GM18909 (cell line): ENCODE measurements around the gene KXD1.
"Not testable (repeated sequence)": the region's sequence is repeated elsewhere in the genome, so short reads cannot be mapped to it uniquely, and the experiment has no call there.

ENCODE experiments used
- ATAC-seq: cut with Tn5 transposase; IDR thresholded peaks from one replicate; pipeline ENCODE4 v1.9.1; 2021; ENCODE audit warnings: mild to moderate bottlenecking; ENCODE audit not compliant: unreplicated experiment, poor library complexity

KXD1 gene

GRCh38 chr19:18532168-18532890 is 25.3 kb upstream of the KXD1 start:
- ATAC-seq = no peak

GRCh38 chr19:18533058-18533457 is 24.6 kb upstream of the KXD1 start:
- no peak for ATAC-seq

DNA sequence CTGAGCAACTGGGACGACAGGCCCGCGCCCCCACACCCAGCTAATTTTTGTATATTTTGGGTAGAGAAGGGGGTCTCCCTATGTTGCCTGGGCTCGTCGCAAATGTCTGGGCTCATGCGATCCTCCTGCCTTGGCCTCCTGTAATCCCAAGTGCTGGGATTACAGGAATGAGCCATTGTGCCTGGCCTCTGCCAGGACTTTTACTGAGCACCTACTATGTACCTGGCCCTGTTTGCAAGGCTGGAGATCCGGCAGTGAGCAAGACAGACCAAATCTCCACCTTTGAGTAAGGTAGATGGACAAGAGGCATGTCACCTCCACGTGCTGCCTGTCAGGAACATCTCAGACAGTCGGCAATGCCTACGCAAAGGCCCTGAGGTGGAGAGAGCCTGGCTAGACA is 21.2 kb upstream of the KXD1 start:
- no peak for ATAC-seq

DNA sequence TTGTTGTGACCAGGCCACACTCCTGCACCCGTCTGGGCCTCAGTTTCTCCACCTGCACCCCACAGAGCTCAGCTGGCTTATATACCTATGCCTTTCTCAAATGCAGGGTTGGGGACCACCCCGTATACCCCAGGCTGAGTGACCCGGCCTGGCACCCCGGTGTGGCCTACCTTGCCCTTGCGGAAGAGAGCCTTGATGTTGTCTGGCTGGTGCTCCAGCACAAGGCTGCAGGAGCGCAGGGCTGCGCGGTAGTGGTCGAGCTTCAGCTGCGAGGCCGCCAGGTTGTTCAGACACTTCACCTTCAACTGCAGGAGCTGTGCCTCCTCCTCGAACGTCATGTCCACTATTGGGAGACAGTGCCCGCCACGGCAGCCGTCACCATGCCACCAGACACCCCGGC is 20.2 kb upstream of the KXD1 start:
- no peak for ATAC-seq

- ATAC-seq = no peak
These were observed 19.6 kb upstream of the KXD1 start for GRCh38 chr19:18538115-18538514.

DNA sequence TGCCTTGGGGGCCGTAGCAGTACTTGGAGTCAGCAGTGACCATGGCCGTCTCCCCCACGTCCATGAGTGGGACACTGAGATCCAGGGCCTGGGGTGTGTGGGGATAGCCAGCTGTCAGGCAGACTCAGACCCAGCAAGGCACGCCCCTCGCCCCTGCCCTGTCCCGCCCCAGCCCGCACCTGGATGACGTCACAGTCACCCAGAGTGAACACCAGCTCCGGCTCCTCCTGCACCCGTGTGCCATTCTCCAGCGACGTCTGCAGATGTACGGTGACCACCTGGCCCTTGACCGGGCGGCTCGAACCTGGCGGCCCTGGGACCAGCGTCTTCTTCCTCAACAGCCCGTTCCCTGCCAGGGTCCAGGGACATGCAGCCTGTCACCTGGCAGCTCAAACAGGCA is 18.3 kb upstream of the KXD1 start:
- no peak for ATAC-seq

DNA sequence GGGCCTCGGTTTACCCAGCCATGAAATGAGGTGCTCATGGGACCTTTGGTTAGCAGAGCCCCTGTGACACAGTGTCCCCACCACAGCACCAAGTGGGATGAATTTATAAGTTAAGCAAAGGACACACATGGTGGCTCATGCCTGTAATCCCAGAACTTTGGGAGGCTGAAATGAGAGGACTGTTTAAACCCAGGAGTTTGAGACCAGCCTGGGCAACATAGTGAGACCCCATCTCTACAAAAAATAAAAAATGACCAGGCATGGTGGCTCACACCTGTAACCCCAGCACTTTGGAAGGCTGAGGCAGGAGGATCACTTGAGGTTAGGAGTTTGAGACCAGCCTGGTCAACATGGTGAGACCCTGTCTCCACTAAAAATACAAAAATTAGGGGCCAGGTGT is 17.5 kb upstream of the KXD1 start:
- not testable (repeated sequence) for ATAC-seq

DNA sequence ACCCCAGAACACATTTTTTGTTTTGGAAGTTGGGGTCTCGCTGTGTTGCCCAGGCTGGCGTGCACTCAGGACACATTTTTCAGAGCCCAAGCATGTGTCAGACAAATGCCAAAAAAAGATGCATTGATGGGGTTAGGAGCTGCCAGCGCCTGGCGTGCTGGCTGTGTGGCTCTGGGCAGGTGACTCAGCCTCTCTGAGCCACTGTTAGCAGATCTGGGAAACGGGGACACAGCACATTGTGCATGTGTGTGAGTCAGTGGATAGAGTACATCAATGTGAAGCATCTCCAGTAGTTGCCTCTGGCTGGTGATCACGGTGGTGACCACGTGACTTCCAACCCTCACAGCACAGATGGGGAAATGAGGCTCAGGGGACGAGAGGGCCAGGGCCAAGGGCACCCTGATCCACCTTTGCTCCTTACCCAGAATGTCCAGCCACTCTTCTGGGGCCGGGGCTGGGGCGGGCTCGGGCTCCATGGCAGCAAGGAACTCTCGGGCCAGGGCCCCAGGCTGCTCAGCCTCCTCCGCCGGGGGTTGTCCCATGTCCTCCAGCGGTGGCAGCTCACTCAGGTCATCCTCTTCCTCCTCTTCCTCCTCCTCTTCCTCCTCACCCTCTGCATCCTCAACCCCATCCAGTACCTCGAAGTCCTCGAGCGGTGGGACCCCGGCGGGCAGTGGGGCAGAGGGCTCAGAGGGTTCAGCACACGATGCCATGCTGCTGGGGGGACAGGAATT is 16.2 kb upstream of the KXD1 start:
- ATAC-seq = no peak

DNA sequence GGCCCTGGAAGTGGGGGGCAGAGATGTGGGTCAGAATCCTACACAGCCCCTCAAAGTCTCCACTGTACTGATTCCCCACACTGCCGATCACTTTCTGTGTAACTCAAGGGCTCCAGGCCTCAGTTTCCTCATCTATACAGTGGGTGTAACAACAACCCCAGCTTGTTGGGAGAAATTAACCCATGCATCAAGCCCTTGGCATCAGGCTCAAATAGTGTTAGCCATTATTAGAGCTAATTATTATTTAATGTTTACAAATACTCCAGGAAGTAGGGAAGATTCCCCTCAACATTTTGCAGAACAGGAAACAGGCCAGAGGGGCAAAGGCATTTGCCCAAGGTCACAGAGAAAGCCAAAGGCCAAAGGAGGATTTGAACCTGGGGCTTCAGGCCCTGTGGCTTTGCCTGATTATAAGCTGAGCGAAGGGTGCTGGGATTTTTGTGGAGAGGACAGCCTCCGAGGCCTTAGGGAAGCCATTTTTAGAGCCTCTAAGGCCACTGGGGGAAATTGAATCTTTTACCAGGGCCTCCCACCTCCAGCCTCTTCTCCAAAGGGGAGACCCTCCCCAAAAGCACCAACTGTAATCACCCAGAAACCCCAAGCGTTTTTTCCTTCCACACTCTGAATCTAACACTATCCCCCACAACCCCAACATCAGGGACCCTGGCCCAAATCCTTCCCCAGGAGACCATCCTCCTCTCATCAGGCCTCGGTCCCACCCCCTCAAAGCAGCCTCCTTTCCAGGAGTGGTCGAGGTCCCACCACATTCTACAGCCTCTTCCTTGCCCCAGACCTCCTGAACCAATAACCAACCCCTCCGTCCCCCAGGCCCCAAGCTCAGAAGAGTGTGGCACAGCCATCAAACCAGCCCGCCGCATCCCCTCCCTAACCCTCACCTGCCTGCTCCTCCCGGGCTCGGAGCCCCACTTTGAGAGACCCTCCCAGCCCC is 15.4 kb upstream of the KXD1 start:
- ATAC-seq = no peak

- peak; percentile 89 for ATAC-seq
These were observed 14.5 kb upstream of the KXD1 start, which contains the start of gene FKBP8 for GRCh38 chr19:18542941-18543813. TSS of gene FKBP8 (minus strand) at chr19:18543573. CDS start at chr19:18541970, 1,603 bp downstream.

- ATAC-seq = peak; percentile 66
These were observed 13.7 kb upstream of the KXD1 start for GRCh38 chr19:18543814-18544475.

DNA sequence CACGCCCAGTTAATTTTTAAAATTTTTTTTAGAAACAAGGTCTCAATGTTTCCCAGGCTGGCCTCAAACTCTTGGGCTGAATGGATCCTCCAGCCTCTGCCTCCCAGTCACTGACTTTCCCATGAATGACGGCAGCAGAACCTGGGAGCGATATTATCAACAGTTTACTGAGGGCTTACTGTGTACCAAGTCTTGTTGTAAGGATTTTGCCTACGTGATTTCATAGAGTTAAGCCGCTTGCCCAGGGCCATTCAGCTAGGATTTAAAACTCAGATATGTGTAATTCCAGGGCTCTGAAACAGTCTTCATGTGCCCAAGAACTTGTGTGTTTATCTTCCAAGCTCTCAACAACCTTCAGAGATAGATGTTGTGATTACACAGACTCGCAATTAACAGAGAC is 6.0 kb upstream of the KXD1 start:
- ATAC-seq = no peak

GRCh38 chr19:18558202-18558555 is 509 bp downstream of the KXD1 start:
- ATAC-seq = no peak

DNA sequence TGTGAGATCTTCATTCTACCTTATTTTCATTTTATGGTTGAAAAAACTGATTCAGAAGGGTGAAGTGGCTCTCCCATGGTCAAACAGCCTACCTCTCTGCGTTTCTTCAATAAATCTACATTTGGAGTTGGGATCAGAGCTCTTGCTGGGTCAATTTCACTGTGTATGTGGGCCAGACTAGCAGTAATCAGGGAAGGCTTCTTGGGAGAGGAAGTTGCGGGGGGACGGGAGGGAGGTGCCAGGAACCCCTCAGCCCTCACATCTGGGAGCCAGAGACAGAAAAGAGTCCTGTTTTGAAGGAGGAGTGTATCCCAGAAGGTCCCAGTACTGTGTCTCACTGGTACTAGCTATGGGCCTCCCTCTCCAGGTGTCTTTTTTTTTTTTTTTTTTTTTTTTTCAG is 934 bp downstream of the KXD1 start:
- ATAC-seq = no peak

DNA sequence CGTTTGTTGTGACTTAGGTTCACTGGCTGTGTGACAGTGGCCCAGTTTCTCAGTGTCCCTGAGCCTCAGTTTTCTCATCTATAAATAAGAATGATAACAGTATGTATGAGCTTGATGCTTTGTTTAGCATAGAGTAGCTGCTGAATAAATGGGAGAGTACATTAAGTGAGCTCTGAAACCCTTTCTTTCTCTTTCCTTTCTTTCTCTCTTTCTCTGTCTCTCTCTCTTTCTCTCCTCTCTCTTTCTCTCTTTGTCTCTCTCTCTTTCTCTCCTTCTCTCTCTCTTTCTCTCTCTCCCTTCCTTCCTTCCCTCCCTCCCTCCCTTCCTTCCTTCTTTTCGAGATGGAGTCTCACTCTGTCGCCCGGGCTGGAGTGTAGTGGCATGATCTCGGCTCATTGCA is 2.0 kb downstream of the KXD1 start:
- no peak for ATAC-seq

DNA sequence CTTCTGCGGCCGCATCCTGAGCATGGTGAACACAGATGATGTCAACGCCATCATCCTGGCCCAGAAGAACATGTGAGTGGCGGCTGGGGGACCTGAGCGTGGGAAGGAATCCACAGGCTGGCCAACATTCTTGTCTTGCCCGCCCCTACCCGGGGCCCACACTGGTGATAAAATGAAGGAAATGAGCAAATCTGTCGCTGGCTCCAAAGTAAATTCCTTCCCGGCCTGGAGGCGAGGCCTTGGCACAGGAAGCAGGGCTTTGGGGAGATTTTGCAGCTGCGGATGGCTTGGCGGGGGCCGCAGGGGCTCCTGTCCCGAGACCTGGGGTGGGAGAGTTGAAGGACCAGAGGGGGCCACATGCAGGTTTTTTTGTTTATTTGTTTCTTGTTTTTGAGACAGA is 4.4 kb downstream of the KXD1 start:
- ATAC-seq = no peak

DNA sequence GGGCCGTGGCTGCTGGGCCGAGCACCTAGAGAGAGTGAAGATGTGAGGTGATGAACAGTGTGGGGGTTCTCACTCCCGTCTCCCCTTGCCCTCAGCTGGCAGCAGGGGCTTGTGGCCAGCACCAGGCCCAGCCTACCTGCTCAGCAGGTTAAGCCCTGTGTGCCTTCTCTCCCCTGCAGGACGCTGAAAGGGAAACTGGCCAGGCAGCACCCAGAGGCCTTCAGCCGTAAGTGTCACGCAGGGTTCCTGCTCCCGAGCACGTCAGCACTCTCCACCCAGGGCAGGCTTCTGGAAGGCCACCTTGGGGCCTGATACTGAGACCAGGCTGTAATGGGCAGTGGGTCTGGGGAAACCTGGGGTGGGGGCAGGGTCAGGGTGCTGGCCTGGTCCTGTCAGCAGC is 9.3 kb downstream of the KXD1 start:
- ATAC-seq = no peak

GRCh38 chr19:18568367-18568766 is 10.7 kb downstream of the KXD1 start:
- ATAC-seq = no peak

DNA sequence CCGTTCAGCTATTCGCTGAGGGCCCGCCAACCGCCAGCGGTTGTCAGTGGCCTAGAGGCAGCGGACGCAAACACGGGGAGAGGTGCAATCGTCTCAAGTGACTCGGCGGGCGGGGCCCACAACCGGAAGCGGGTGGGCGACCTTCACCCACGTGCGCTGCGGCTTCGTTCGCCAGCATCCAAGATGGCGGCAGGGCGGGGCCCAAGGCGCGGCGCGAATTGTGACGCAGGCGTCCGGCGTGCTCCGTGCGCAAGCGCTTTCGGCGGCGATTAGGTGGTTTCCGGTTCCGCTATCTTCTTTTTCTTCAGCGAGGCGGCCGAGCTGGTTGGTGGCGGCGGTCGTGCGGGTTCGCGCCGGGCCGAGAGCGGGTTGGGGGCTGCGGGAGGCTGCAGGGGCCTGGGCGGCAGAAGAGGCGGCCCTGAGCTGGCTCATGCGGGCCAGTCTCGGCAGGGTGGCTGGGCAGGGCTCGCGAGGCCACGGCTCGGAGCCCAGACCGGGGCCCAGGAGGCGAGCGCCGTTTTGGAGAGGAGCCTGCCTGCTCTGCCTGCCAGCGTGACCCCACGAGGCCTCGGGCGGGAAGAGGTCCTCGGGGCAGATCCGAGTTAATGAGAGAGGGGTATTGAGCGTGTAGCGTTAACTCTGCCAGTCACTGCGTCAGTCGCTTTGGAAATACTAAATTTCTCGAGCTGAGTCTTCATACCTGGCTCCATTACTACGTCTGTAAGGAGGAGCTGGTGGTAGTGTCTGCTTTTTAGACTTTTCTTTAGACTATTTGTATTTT is 14.1 kb downstream of the KXD1 start, which contains the start of gene UBA52:
Gene UBA52, plus strand, starts transcription at position 294 of the 781 bp plus-strand sequence. CDS start 1,444 bp downstream, outside the sequence.
- ATAC-seq = peak; percentile 91
